ENCODE results near the gene MAEA.

Gene MAEA

GRCh38 chr4:1255151-1255550, 34.5 kb upstream of the MAEA start:
- no peak overlapping the region for H3K27ac Mint-ChIP-seq
- H3K4me1 Mint-ChIP-seq (ENCODE audit: low read depth): peaks cover 7% of the 10 kb centered on the region
- peaks cover 65% of the 10 kb centered on the region for H3K9me3 Mint-ChIP-seq
- H3K27me3 Mint-ChIP-seq: peaks cover 4% of the 10 kb centered on the region
- no peak overlapping the region for H3K4me3 Mint-ChIP-seq
- intact Hi-C loops (cut with micrococcal nuclease): no loop called here
- peaks cover 29% of the 10 kb centered on the region for H3K36me3 Mint-ChIP-seq (ENCODE audit: low read depth)

GRCh38 chr4:1255699-1256098, 34.0 kb upstream of the MAEA start:
- Mint-ChIP-seq H3K27ac (no peak overlapping the region), H3K36me3 (ENCODE audit: low read depth) (peaks cover 24% of the 10 kb centered on the region), H3K27me3 (peaks cover 7% of the 10 kb centered on the region), H3K4me3 (no peak overlapping the region), H3K4me1 (ENCODE audit: low read depth) (peaks cover 2% of the 10 kb centered on the region), H3K9me3 (peaks cover 67% of the 10 kb centered on the region)
- intact Hi-C loops (cut with micrococcal nuclease): no loop called here

- intact Hi-C loops (cut with micrococcal nuclease): no loop called here
- no peak overlapping the region for H3K4me3 Mint-ChIP-seq
- H3K36me3 Mint-ChIP-seq (ENCODE audit: low read depth): peaks cover 5% of the 10 kb centered on the region
- H3K9me3 Mint-ChIP-seq: peaks cover 43% of the 10 kb centered on the region
- no peaks in the 10 kb centered on the region for H3K4me1 Mint-ChIP-seq (ENCODE audit: low read depth)
- H3K27me3 Mint-ChIP-seq: peaks cover 15% of the 10 kb centered on the region
- H3K27ac Mint-ChIP-seq: no peak overlapping the region
Observed at GRCh38 chr4:1258457-1258856, 31.2 kb upstream of the MAEA start.

- Mint-ChIP-seq H3K9me3 (peaks cover 28% of the 10 kb centered on the region), H3K4me3 (no peak overlapping the region), H3K27ac (no peak overlapping the region), H3K4me1 (ENCODE audit: low read depth) (no peaks in the 10 kb centered on the region), H3K27me3 (peaks cover 15% of the 10 kb centered on the region), H3K36me3 (ENCODE audit: low read depth) (no peaks in the 10 kb centered on the region)
- intact Hi-C loops (cut with micrococcal nuclease): no loop called here
Observed at GRCh38 chr4:1259966-1260365, 29.7 kb upstream of the MAEA start.

- Mint-ChIP-seq H3K27me3 (peaks cover 15% of the 10 kb centered on the region), H3K36me3 (ENCODE audit: low read depth) (no peaks in the 10 kb centered on the region), H3K9me3 (peaks cover 22% of the 10 kb centered on the region), H3K27ac (no peak overlapping the region), H3K4me3 (no peak overlapping the region), H3K4me1 (ENCODE audit: low read depth) (no peaks in the 10 kb centered on the region)
- intact Hi-C loops (cut with micrococcal nuclease): no loop called here
Observed at GRCh38 chr4:1260418-1261106, 29.1 kb upstream of the MAEA start.

- peaks cover 15% of the 10 kb centered on the region for H3K9me3 Mint-ChIP-seq
- H3K27ac Mint-ChIP-seq: no peak overlapping the region
- no peak overlapping the region for H3K4me3 Mint-ChIP-seq
- H3K27me3 Mint-ChIP-seq: peaks cover 15% of the 10 kb centered on the region
- no peaks in the 10 kb centered on the region for H3K36me3 Mint-ChIP-seq (ENCODE audit: low read depth)
- intact Hi-C loops (cut with micrococcal nuclease): no loop called here
- H3K4me1 Mint-ChIP-seq (ENCODE audit: low read depth): no peaks in the 10 kb centered on the region
Observed at GRCh38 chr4:1261107-1261928, 28.4 kb upstream of the MAEA start.

GRCh38 chr4:1264942-1265341, 24.7 kb upstream of the MAEA start:
- Mint-ChIP-seq H3K36me3 (ENCODE audit: low read depth) (no peaks in the 10 kb centered on the region), H3K27ac (no peak overlapping the region), H3K9me3 (peaks cover 11% of the 10 kb centered on the region), H3K27me3 (peaks cover 11% of the 10 kb centered on the region), H3K4me1 (ENCODE audit: low read depth) (peaks cover 3% of the 10 kb centered on the region), H3K4me3 (no peak overlapping the region)
- intact Hi-C loops (cut with micrococcal nuclease): no loop called here

GRCh38 chr4:1265351-1265750, 24.3 kb upstream of the MAEA start:
- H3K9me3 Mint-ChIP-seq: peaks cover 7% of the 10 kb centered on the region
- H3K4me3 Mint-ChIP-seq: no peak overlapping the region
- H3K36me3 Mint-ChIP-seq (ENCODE audit: low read depth): no peaks in the 10 kb centered on the region
- H3K27me3 Mint-ChIP-seq: peaks cover 11% of the 10 kb centered on the region
- H3K27ac Mint-ChIP-seq: no peak overlapping the region
- H3K4me1 Mint-ChIP-seq (ENCODE audit: low read depth): peaks cover 7% of the 10 kb centered on the region
- intact Hi-C loops (cut with micrococcal nuclease): no loop called here

GRCh38 chr4:1266881-1267763, 22.6 kb upstream of the MAEA start:
- no peaks in the 10 kb centered on the region for H3K9me3 Mint-ChIP-seq
- H3K4me3 Mint-ChIP-seq: no peak overlapping the region
- no peaks in the 10 kb centered on the region for H3K36me3 Mint-ChIP-seq (ENCODE audit: low read depth)
- H3K27ac Mint-ChIP-seq: no peak overlapping the region
- H3K4me1 Mint-ChIP-seq (ENCODE audit: low read depth): peaks cover 10% of the 10 kb centered on the region
- H3K27me3 Mint-ChIP-seq: peaks cover 1% of the 10 kb centered on the region
- intact Hi-C loops (cut with micrococcal nuclease): no loop called here

GRCh38 chr4:1269209-1269608, 20.5 kb upstream of the MAEA start:
- H3K9me3 Mint-ChIP-seq: no peaks in the 10 kb centered on the region
- peaks cover 10% of the 10 kb centered on the region for H3K4me1 Mint-ChIP-seq (ENCODE audit: low read depth)
- H3K36me3 Mint-ChIP-seq (ENCODE audit: low read depth): no peaks in the 10 kb centered on the region
- no peak overlapping the region for H3K27ac Mint-ChIP-seq
- H3K4me3 Mint-ChIP-seq: no peak overlapping the region
- no peaks in the 10 kb centered on the region for H3K27me3 Mint-ChIP-seq
- intact Hi-C loops (cut with micrococcal nuclease): loop anchor here (2.0 kb wide), 1 partner anchor 102 kb away; no protein-coding TSS in a partner anchor

- intact Hi-C loops (cut with micrococcal nuclease): no loop called here
- Mint-ChIP-seq H3K4me3 (no peak overlapping the region), H3K27ac (no peak overlapping the region), H3K36me3 (ENCODE audit: low read depth) (no peaks in the 10 kb centered on the region), H3K27me3 (peaks cover 2% of the 10 kb centered on the region), H3K9me3 (no peaks in the 10 kb centered on the region), H3K4me1 (ENCODE audit: low read depth) (peaks cover 10% of the 10 kb centered on the region)
Observed at GRCh38 chr4:1271686-1272085, 18.0 kb upstream of the MAEA start.

GRCh38 chr4:1274871-1275270, 14.8 kb upstream of the MAEA start:
- Mint-ChIP-seq H3K27ac (no peak overlapping the region), H3K27me3 (peaks cover 2% of the 10 kb centered on the region), H3K4me1 (ENCODE audit: low read depth) (peaks cover 8% of the 10 kb centered on the region), H3K36me3 (ENCODE audit: low read depth) (no peaks in the 10 kb centered on the region), H3K4me3 (no peak overlapping the region), H3K9me3 (no peaks in the 10 kb centered on the region)
- intact Hi-C loops (cut with micrococcal nuclease): no loop called here

- Mint-ChIP-seq H3K4me3 (no peak overlapping the region), H3K27ac (no peak overlapping the region)
Observed at GRCh38 chr4:1276984-1277383, 12.7 kb upstream of the MAEA start.

More at GRCh38 chr4:1276984-1277383, 12.7 kb upstream of the MAEA start:
- no peaks in the 10 kb centered on the region for H3K36me3 Mint-ChIP-seq (ENCODE audit: low read depth)
- intact Hi-C loops (cut with micrococcal nuclease): no loop called here
- H3K27me3 Mint-ChIP-seq: peaks cover 2% of the 10 kb centered on the region
- H3K9me3 Mint-ChIP-seq: no peaks in the 10 kb centered on the region
- no peaks in the 10 kb centered on the region for H3K4me1 Mint-ChIP-seq (ENCODE audit: low read depth)
